ENCODE results near the gene PPM1M. TPM values are rescaled to one million over a fixed set of nuclear protein-coding genes. Genes with fewer than 3 reads are reported as not detected.

PPM1M gene
- total RNA-seq, 1 experiment from 2014 or later, result 7.1 TPM

DNA sequence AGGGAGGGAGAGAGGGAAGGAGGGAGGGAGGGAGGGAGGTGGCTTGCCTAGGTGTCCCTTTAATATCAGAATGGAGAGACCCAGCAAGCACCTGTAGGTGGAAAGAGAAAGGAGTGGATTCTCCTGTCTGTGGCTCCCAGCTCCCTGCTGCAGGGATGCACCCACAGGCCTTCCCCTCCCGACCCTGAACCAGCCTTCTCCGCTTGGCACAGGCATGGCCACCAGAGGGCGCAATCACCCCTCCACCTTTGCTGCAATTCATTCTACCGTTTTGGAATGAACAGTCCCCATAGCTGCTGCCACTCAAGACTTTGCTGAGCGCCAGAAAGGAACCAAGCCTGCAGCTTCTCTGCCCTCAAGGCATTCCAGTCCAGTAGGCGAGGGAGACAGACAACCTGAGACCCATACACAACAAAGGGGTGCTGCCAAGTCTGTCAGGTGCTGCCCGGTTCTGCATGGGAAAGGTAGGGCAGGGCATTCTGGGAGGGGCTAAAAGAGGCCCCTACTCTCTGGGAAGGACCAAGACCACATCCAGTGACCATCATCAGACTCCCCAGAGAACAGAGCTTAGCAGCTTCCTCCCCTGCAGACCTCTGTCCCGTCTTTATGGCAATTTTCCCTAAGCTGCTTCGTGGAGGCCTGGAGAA, 25.1 kb upstream of the PPM1M start:
- Mint-ChIP-seq H3K27ac (ENCODE audit: unreplicated experiment) (no peak overlapping the region), H3K4me3 (ENCODE audit: low read depth, unreplicated experiment) (no peak overlapping the region), H3K36me3 (ENCODE audit: insufficient read depth, unreplicated experiment) (peaks cover 16% of the 10 kb centered on the region), H3K4me1 (ENCODE audit: low read depth, unreplicated experiment) (peaks cover 27% of the 10 kb centered on the region), H3K27me3 (ENCODE audit: unreplicated experiment) (no peaks in the 10 kb centered on the region), H3K9me3 (ENCODE audit: low read depth, unreplicated experiment) (no peaks in the 10 kb centered on the region)
- DNase-seq, result peak; percentile 88
- CTCF ChIA-PET, result interaction anchor here (0.6 to 2.3 kb wide), 9 partner anchors 11 to 247 kb away, joined by 3 to 15 read pairs (median 6); partner anchors contain the start of genes ABHD14B, POC1A and WDR82
- intact Hi-C loops (cut with micrococcal nuclease; ENCODE audit: unreplicated experiment), result loop anchor here (1.0 kb wide), 1 partner anchor 119 kb away; no protein-coding TSS in a partner anchor
- TF ChIP-seq, protein P1, sequence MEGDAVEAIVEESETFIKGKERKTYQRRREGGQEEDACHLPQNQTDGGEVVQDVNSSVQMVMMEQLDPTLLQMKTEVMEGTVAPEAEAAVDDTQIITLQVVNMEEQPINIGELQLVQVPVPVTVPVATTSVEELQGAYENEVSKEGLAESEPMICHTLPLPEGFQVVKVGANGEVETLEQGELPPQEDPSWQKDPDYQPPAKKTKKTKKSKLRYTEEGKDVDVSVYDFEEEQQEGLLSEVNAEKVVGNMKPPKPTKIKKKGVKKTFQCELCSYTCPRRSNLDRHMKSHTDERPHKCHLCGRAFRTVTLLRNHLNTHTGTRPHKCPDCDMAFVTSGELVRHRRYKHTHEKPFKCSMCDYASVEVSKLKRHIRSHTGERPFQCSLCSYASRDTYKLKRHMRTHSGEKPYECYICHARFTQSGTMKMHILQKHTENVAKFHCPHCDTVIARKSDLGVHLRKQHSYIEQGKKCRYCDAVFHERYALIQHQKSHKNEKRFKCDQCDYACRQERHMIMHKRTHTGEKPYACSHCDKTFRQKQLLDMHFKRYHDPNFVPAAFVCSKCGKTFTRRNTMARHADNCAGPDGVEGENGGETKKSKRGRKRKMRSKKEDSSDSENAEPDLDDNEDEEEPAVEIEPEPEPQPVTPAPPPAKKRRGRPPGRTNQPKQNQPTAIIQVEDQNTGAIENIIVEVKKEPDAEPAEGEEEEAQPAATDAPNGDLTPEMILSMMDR (IDR thresholded peaks at IDR 0.05; ENCODE audit: unreplicated experiment), result peak; percentile 86
- BruUV-seq (replicated peaks), result no TSS peak

DNA sequence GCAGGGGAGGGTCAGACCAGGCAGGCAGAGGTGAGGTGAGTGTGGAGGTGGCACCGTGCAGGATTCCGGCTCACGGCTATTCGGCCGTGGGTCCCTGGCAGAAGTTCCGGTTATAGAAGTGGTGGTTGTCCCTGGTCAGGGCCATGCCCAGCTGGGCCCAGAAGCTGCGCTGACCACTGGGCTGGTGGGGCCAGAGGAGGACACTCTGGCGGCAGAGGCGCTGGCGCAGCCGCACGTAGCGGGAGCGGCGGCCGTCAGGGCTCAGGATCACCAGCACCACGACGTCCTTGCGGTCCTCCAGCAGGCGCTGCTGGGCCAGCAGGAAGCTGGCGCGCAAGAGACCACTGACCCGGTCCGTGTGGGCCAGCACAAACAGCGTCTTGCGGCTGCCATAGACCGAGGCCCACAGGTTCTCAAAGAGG, 24.4 kb upstream of the PPM1M start:
- peaks cover 12% of the 10 kb centered on the region for H3K36me3 Mint-ChIP-seq (ENCODE audit: insufficient read depth, unreplicated experiment)
- no TSS peak for BruUV-seq (replicated peaks)
- CTCF ChIA-PET, result interaction anchor here (0.9 to 2.3 kb wide), 6 partner anchors 10 to 119 kb away, joined by 6 to 15 read pairs (median 8); partner anchors contain the start of genes POC1A and WDR82
- intact Hi-C loops (cut with micrococcal nuclease; ENCODE audit: unreplicated experiment), result no loop called here
- TF ChIP-seq, protein P1 (IDR thresholded peaks at IDR 0.05; ENCODE audit: unreplicated experiment), result no peak
- no peak for DNase-seq
- H3K9me3 Mint-ChIP-seq (ENCODE audit: low read depth, unreplicated experiment), result no peaks in the 10 kb centered on the region
- no peaks in the 10 kb centered on the region for H3K27me3 Mint-ChIP-seq (ENCODE audit: unreplicated experiment)
- no peak overlapping the region for H3K4me3 Mint-ChIP-seq (ENCODE audit: low read depth, unreplicated experiment)
- no peak overlapping the region for H3K27ac Mint-ChIP-seq (ENCODE audit: unreplicated experiment)
- peaks cover 27% of the 10 kb centered on the region for H3K4me1 Mint-ChIP-seq (ENCODE audit: low read depth, unreplicated experiment)

DNA sequence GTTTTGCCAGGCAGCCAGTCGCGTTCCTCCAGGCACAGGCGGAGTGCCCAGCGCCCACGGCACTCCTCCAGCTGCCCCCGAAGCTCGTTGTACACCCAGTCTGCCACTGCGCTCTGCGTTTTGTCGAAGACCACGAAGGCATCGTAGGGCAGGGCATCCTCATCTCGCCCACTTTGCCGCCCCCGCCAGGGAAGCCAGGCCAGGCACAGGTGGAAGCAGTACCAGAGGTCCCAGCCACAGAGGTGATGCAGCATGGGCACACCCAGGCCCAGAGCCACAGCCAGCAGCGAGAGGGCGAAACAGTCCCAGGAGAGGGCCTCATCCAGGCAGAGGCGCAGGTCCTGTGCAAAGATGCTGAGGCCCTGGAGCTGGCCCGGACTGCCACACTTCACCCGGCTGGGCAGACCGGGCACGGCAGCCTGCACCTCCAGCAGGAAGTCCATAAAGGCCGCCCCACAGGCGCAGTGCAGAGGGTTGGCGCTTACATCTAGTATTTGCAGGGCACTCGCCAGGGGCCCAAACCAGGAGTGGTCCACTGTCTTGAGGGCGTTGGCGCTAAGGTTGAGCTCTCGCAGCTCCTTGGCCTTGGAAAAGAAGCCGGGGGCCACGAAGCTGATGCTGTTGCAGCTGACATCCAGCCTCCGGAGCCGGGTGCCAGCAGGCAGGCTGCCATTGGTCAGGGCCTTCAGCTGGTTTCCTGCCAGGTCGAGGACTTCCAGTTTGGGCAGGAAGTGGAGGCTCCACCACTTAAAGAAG, 23.8 kb upstream of the PPM1M start:
- Mint-ChIP-seq H3K9me3 (ENCODE audit: low read depth, unreplicated experiment) (no peaks in the 10 kb centered on the region), H3K27ac (ENCODE audit: unreplicated experiment) (no peak overlapping the region), H3K27me3 (ENCODE audit: unreplicated experiment) (no peaks in the 10 kb centered on the region), H3K36me3 (ENCODE audit: insufficient read depth, unreplicated experiment) (peaks cover 8% of the 10 kb centered on the region), H3K4me1 (ENCODE audit: low read depth, unreplicated experiment) (peaks cover 21% of the 10 kb centered on the region), H3K4me3 (ENCODE audit: low read depth, unreplicated experiment) (no peak overlapping the region)
- BruUV-seq (replicated peaks), result no TSS peak
- TF ChIP-seq, protein P1 (IDR thresholded peaks at IDR 0.05; ENCODE audit: unreplicated experiment), result no peak
- DNase-seq, result no peak
- CTCF ChIA-PET, result interaction anchor here (1.0 to 1.4 kb wide), 2 partner anchors 10 to 60 kb away, joined by 3 to 9 read pairs; no protein-coding TSS in a partner anchor
- intact Hi-C loops (cut with micrococcal nuclease; ENCODE audit: unreplicated experiment), result no loop called here

DNA sequence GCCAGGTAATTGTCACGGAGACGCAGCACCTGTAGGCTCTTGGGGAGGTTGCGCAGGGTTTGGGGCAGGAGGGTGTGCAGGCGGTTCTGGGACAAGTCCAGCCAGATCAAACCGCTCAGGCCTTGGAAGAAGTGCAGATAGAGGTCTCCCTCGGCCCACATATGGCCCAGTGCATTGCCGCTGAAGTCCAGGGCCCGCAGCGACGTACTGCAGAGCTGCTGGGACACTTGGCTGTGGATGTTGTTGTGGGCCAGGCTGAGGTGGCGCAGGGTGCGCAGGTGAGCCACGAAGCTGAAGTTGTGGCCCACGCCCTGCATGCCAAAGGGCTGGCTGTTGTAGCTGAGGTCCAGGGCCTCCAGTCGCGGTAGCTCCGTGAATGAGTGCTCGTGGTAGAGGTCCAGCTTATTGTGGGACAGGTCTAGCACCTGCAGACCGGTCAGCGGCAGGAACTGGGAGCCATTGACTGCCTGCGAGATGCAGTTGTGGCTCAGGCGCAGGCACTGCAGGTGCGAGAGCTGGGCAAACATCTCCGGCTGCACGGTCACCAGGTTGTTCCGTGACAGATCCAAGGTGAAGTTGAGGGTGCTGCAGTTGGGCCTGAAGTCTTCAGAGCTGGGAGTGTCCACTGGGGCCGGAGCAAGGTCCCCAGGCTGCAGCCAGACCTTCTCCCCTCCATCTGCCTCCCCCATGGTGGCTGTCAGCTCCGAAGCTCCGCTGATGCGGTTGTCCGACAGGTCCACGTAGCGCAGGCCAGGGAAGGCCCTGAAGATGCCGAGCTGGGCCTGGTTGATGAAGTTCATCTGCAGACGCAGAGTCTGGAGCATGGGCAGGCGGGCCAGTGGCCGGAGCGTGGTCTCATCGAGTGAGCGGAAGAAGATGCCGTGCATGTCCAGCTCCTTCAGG, 23.0 kb upstream of the PPM1M start:
- no peak overlapping the region for H3K4me3 Mint-ChIP-seq (ENCODE audit: low read depth, unreplicated experiment)
- intact Hi-C loops (cut with micrococcal nuclease; ENCODE audit: unreplicated experiment), result no loop called here
- no peaks in the 10 kb centered on the region for H3K36me3 Mint-ChIP-seq (ENCODE audit: insufficient read depth, unreplicated experiment)
- BruUV-seq (replicated peaks), result no TSS peak
- no peaks in the 10 kb centered on the region for H3K9me3 Mint-ChIP-seq (ENCODE audit: low read depth, unreplicated experiment)
- no peak overlapping the region for H3K27ac Mint-ChIP-seq (ENCODE audit: unreplicated experiment)
- DNase-seq, result no peak
- CTCF ChIA-PET, result interaction anchor here (1.0 kb wide), 1 partner anchor 59 kb away, joined by 3 read pairs; no protein-coding TSS in a partner anchor
- TF ChIP-seq, protein P1 (IDR thresholded peaks at IDR 0.05; ENCODE audit: unreplicated experiment), result no peak
- H3K4me1 Mint-ChIP-seq (ENCODE audit: low read depth, unreplicated experiment), result peaks cover 13% of the 10 kb centered on the region
- no peaks in the 10 kb centered on the region for H3K27me3 Mint-ChIP-seq (ENCODE audit: unreplicated experiment)
